ENCODE data around the gene SH3PXD2A.

DNA sequence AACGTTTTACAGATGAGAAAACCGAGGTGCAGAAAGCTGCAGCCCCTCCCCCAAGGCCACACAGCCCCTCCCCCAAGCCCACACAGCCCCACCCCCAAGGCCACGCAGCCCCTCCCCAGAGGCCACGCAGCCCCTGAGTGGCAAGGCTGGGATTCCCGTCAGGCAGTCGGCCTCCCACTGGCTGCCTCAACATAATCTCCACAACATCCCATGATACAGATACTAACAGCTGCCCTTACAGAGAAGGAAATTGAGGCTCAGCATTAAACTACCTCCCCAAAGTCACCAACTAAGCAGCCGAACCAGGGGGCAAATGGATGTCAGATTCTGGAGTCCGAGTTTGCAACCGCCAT lies 15.9 kb downstream of the SH3PXD2A start:
- TF ChIP-seq, protein P1, sequence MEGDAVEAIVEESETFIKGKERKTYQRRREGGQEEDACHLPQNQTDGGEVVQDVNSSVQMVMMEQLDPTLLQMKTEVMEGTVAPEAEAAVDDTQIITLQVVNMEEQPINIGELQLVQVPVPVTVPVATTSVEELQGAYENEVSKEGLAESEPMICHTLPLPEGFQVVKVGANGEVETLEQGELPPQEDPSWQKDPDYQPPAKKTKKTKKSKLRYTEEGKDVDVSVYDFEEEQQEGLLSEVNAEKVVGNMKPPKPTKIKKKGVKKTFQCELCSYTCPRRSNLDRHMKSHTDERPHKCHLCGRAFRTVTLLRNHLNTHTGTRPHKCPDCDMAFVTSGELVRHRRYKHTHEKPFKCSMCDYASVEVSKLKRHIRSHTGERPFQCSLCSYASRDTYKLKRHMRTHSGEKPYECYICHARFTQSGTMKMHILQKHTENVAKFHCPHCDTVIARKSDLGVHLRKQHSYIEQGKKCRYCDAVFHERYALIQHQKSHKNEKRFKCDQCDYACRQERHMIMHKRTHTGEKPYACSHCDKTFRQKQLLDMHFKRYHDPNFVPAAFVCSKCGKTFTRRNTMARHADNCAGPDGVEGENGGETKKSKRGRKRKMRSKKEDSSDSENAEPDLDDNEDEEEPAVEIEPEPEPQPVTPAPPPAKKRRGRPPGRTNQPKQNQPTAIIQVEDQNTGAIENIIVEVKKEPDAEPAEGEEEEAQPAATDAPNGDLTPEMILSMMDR (IDR thresholded peaks at IDR 0.05) = no peak
- TF ChIP-seq POLR2A (IDR thresholded peaks at IDR 0.05) (no peak), EP300 (IDR thresholded peaks at IDR 0.05) (no peak)
